ENCODE measurements around the gene ZCWPW1.
"Not testable (repeated sequence)": the region's sequence is repeated elsewhere in the genome, so short reads cannot be mapped to it uniquely, and the experiment has no call there.

The ZCWPW1 gene

GRCh38 chr7:100455206-100455605, 26.7 kb upstream of the ZCWPW1 start:
- DNase-seq, result no peak

GRCh38 chr7:100453854-100454253, 25.4 kb upstream of the ZCWPW1 start:
- not testable (repeated sequence) for DNase-seq

- DNase-seq, result no peak
These were observed 24.0 kb upstream of the ZCWPW1 start for GRCh38 chr7:100452513-100452912.

GRCh38 chr7:100449190-100449795, 20.8 kb upstream of the ZCWPW1 start:
- DNase-seq, result no peak

- DNase-seq, result not testable (repeated sequence)
These were observed 18.9 kb upstream of the ZCWPW1 start for GRCh38 chr7:100447363-100447762.

GRCh38 chr7:100446040-100446439, 17.5 kb upstream of the ZCWPW1 start:
- no peak for DNase-seq

GRCh38 chr7:100444311-100445278, 16.1 kb upstream of the ZCWPW1 start:
- peak in 1 of 56 donors; percentile 7 for DNase-seq

- no peak for DNase-seq
These were observed 14.8 kb upstream of the ZCWPW1 start for GRCh38 chr7:100443096-100443840.

- no peak for DNase-seq
These were observed 13.4 kb upstream of the ZCWPW1 start for GRCh38 chr7:100441641-100442535.

- not testable (repeated sequence) for DNase-seq
These were observed 10.7 kb upstream of the ZCWPW1 start for GRCh38 chr7:100439244-100439643.

GRCh38 chr7:100438731-100439130, 10.2 kb upstream of the ZCWPW1 start:
- DNase-seq, result not testable (repeated sequence)

GRCh38 chr7:100438172-100438571, 9.7 kb upstream of the ZCWPW1 start:
- DNase-seq, result no peak

GRCh38 chr7:100437150-100438100, 8.9 kb upstream of the ZCWPW1 start:
- no peak for DNase-seq

GRCh38 chr7:100435401-100436304, 7.2 kb upstream of the ZCWPW1 start:
- DNase-seq, result peak in 10 of 56 donors; percentile 13 to 52 (median 29)

- no peak for DNase-seq
These were observed 6.0 kb upstream of the ZCWPW1 start for GRCh38 chr7:100434297-100435144.

- no peak for DNase-seq
These were observed 5.2 kb upstream of the ZCWPW1 start for GRCh38 chr7:100433592-100434296.

GRCh38 chr7:100433276-100433591, 4.7 kb upstream of the ZCWPW1 start:
- no peak for DNase-seq
